NCI-H446 treated with DMSO at 0.1 percent for 48 hours (cell line): ENCODE data around the gene GIT1.

Experiments used
- DNase-seq: peaks from one replicate; lab custom pipeline; 2025; lab: John Stamatoyannopoulos, UW

Gene GIT1

DNA sequence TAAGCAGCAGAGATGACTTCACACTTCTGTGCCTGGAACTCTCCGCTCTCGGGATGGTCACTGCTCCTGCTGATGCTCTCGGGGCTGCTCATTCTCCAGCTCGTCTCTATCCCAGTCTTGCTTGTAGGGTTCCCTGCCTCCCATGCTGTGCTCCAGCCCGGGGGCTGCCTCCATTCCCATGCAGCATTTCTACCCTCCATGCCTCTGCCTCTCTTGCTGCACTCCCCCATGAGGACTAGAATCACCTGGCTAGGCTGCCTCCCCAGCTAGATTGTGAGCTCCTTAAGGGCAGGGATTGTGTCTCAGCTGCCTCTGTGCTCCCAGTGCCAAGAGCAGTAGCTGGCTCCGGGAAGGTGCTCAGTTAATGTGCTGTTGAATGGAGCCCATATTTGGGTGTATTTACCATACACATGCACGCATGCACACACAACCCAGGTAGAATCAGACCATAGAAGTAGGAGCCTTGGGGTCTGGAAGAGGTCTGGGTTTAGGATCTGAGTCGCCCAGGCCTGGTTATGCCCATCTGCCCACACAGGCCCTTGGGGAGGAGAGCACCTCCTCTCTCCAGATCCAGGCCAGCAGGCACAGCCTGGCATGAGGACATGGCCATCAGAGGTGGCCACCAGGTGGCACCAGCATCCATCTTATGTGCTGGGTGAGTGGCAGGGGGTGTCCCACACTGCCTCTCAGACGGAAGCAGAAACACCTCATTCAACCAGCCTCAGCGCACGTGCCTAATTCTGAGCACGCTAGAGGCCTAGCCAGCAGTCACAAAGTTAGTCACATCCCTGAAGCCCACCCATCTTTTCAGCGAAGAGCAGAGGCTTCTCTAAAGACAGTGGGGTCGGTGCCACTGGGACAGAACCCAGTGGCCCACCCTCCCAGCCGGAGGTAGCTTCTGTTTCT, 9.3 kb downstream of the GIT1 start:
- peak; percentile 24 for DNase-seq

DNA sequence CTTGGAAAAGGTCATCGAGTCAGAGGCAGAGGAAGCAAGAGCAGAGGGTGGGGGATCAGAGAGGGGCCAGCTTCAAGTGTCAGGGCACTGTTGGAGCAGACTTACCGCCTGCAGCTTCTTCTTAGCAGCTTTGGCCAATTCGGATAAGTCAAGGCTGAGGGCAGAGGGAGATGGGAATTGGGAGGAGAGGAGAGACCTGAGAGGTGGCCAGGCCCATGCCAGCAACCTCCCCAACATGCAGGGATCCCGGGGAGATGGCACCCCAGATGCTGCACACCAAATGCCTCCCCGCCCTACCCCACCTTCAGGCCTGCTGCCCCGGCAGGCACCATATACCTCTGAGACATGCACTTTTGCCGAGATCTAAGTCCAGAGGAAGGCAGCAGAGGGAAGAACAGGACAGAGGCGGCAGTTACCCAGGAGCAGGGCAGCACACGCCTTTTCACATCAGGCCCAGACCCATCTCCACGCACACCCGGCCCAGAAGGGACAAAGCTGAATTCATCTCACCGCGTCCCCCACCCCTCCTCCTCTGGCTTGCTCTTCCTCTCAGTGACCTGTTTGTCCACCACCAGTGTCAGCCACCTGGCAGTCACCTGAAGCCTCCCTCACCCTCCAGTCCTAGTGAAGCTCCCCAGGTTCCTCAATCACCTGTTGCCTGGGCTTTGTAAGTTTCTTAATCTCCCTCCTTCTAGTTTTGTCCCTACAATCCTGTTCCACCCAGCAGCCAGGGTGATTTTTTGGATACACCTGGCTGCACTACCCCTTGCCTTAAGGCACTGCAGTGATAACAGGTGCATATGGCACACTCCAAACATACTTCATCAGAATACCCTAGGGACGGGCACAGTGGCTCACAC, 10.6 kb downstream of the GIT1 start:
- DNase-seq, result no peak

- DNase-seq, result no peak
Observed at GRCh38 chr17:29577385-29578211, 11.8 kb downstream of the GIT1 start.

- no peak for DNase-seq
Observed at GRCh38 chr17:29577001-29577370, 12.5 kb downstream of the GIT1 start.

DNA sequence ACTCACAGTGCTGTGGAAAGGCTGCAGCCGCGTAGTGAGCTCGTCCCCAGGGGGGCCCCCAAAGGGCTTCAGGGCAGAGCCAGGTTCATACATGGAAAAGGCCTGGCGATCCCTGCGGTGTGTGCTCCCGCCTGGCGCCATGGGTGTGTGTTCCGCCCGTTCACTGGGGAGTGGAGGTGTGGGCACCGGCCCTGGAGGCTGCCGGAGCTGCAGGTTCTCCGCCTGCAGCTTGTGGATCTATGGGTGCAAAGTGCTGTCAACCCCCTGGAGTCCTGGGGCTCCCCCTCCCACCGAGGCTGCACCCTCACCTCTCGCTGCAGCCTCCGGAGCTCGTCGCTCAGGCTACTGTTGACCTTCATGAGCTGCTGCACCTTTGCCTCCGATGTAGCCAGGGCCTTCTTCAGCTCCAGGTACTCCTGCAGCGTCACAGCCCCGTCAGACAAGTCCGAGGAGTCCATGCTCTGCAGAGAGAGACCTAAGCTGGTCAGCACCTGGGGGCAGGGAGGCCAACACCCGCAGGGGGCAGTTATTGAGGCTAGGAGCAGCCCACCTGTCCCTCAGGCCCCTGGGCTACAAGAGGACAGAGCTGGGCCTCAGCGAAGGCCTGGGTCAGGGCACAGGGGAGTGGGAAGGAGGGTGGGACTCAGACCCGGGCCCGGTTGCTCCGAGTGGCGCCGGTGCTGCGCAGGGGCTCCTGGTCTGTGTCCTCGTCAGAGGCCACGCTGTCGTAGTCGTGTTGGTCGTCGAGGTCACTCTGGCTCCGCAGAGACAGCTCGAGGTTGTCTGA, 13.0 kb downstream of the GIT1 start:
- no peak for DNase-seq

GRCh38 chr17:29575511-29576213, 13.8 kb downstream of the GIT1 start:
- DNase-seq, result no peak

- no peak for DNase-seq
Observed at GRCh38 chr17:29574732-29575510, 14.5 kb downstream of the GIT1 start.

DNA sequence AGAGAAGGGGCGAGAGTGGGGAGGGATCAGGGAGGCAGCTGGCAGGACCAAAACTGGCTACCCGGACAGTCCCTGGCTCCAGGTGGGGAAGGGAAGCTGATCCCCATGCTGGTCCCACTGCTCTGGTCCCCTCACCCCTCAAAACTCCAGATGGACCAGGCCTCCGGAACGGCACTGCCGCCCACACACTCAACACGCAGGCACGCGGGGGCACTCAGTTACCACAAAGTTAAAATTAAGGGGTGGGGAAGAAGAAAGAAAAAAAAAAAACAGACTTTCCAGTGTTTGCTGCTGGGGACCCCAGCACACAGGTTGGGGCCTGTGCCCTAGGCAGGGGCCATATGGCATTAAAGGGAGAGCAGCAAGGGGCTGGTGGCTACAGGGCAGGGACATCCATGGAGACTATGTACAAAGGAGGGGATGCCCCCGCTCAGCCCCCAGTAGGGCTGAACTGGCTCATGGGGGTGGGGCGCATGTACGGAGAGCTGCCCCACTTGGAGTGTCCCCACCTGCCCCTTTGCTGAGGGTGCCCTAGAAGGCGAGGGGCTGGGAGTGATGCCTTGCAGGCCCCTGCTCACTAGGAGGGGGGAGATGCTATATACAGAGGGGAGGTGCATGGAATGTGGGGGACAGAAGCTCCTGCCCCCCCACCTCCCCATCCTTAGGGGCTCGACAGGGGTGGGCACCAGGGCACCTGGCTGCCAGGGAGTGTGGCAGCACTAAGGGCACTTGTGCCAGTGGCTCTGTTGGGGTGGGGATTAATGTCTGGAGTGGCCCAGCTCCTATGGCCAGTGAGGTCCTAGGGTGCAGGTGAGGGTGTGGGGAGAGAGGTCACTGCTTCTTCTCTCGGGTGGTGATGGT, 15.3 kb downstream of the GIT1 start:
- no peak for DNase-seq

DNA sequence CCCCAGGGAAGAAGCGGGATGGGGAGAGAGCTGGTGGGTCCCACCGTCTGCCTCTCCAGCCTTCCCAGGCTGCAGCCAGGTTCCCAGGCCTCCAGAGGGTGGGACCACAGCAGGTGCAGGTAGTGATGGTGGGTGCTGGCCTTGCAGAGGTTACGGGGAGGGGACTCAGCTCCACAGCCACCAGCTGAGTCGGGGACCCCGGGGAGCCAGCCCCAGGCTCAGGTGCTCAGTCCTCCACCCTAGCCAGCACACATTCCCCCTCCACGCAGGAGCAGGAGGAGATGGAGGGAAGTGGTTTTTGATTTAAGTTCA, 15.9 kb downstream of the GIT1 start:
- DNase-seq, result no peak

DNA sequence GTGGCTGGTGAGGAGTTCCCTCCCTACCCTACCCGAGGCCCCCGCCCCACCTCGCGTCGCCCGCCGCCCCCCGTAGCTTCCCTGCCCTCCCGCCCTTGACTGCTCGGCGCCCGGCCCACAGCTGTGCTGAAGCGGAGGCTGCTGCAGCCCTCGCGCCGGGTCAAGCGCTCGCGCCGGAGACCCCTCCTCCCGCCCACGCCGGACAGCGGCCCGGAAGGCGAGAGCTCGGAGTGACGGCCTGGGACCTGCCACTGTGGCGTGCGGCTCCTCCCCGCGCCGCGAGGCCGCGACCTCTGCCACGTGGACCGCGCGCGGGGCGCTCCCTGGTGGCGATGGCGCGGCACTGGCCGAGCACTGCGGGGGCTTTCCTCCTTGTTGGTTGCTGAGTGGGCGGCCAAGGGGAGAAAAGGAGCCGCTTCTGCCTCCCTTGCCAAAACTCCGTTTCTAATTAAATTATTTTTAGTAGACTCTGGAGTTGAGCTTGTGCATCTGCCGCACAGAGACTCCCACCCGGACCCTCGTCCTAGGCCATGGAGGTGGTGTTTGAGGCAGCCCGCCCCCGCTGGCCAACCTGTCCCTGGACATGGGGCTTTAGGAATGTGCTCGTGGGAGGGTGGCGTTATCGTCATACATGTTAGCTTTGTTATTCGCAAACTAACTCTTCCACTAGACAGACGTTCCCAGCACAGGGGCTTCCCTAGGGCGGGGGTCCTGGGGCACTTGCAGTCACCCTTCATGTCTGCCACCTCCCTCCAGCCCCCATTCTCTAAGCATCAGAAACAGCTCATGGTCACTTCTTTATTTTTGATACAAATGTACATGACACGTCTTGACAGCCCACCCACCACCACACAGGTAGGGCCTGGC, 16.5 kb downstream of the GIT1 start:
- no peak for DNase-seq

- no peak for DNase-seq
Observed at GRCh38 chr17:29571883-29572681, 17.4 kb downstream of the GIT1 start.

GRCh38 chr17:29571486-29571882, 18.0 kb downstream of the GIT1 start:
- DNase-seq, result no peak

DNA sequence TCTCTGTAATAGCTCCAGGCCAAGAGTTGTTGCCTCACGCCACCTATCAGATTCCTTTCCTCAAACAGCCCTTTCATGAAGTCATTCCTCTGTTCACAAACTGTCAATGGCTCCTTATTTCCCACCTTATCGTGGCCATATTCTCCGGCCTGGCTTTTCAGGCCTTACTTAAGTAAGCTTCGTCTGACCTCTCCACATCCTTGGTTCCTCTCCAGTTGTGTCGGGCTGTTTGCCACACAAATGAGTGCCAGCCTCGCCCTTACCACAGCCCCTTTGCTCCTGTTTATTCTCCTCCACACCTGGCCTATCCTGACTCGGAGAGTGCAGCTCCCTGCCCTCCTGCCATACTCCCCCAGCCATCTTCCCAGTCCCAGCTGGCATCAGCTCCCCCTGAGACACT, 18.9 kb downstream of the GIT1 start:
- no peak for DNase-seq

DNA sequence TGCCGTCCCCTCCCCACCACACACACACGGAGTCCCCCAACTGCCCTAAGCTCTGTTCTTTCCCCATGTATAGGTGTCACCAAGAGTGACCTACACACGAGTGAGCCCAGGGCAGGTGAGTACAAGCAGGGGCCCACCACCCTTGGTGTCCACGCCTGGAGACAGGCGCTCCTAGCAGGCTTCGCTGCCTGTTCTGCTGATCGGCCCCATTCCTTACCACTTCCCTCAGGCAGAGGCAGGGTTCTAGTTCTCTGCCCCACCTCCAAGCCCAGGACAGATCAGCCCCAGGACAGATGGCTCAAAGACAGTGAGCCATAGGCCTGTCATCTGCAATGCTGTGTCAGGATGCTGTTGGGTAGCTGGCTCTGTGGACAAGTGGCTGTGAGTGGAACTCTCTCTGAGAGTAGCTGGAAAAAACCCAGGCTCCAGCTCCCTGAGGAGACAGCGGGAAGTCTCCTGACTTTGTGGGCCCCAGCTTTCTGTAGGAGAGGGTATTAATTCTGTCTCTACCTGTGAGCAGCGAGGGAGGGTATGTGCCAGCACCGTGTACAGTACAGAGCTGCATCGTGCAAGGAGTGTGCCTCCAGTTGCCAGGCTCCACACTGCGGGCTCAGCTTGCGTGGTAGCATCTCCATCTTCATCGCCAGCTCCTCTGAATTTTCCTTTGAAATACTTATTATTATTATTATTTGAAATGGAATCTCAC, 20.1 kb downstream of the GIT1 start:
- DNase-seq, result no peak

GRCh38 chr17:29568331-29569244, 20.9 kb downstream of the GIT1 start, which contains the start of gene TP53I13:
Gene TP53I13, plus strand, starts transcription at chr17:29568701. Its CDS starts 58 bp downstream, at chr17:29568759.
- peak; percentile 60 for DNase-seq
